Keratinocyte (primary cell): ENCODE measurements around the gene MRPS7. TPM values are rescaled to one million over a fixed set of nuclear protein-coding genes. Genes with fewer than 3 reads are reported as not detected.

Source experiments
- DNase-seq: peaks from one replicate; pipeline ENCODE4 v3.0.0-alpha.2; 2011; ENCODE audit warnings: low read depth, missing footprints, low spot score
- FAIRE-seq: peaks from 2 replicates; lab custom pipeline; 2011; peaks lifted over from hg19 to GRCh38; lab: Jason Lieb, UNC
- H2AFZ ChIP-seq: 2 replicates; pipeline ENCODE4 v1.6.0; 2012; ENCODE audit warnings: low read length, control low read depth, inconsistent platforms; ENCODE audit not compliant: control insufficient read depth
- H3K27ac ChIP-seq: 2 replicates; pipeline ENCODE4 v1.5.1; 2011; ENCODE audit warnings: low read length; ENCODE audit not compliant: control insufficient read depth, insufficient read depth
- H3K27me3 ChIP-seq: 3 replicates; pipeline ENCODE4 v1.6.0; 2011; ENCODE audit warnings: low read length; ENCODE audit not compliant: control insufficient read depth, insufficient read depth; ENCODE audit errors: extremely low read depth
- H3K36me3 ChIP-seq, 2 experiments: 2 replicates in 1 of 2; 3 replicates in 1 of 2; pipeline ENCODE4 v1.5.1; 2011; ENCODE audit warnings: low read length in 2 of 2, mild to moderate bottlenecking in 1 of 2; ENCODE audit not compliant: control insufficient read depth in 2 of 2, insufficient read depth in 2 of 2; ENCODE audit errors: extremely low read depth in 1 of 2
- H3K4me1 ChIP-seq: 3 replicates; pipeline ENCODE4 v1.5.1; 2011; ENCODE audit warnings: low read length; ENCODE audit not compliant: control insufficient read depth, insufficient read depth; ENCODE audit errors: extremely low read depth
- H3K4me2 ChIP-seq: 3 replicates; pipeline ENCODE4 v1.6.0; 2011; ENCODE audit warnings: low read depth, low read length; ENCODE audit not compliant: control insufficient read depth, insufficient read depth; ENCODE audit errors: extremely low read depth
- H3K4me3 ChIP-seq, 3 experiments: fragments of 200-600 bp in 1 of 3; sonication (generic) in 1 of 3; 2 replicates in 2 of 3; 3 replicates in 1 of 3; pipeline ENCODE4 v1.5.1; 2011 to 2016; ENCODE audit warnings: low read length in 3 of 3, mild to moderate bottlenecking in 3 of 3, control low read depth in 2 of 3, inconsistent platforms in 1 of 3, low read depth in 1 of 3, mixed read lengths in 1 of 3, mixed run types in 1 of 3, moderate library complexity in 1 of 3; ENCODE audit not compliant: control insufficient read depth in 2 of 3, insufficient read depth in 2 of 3; ENCODE audit errors: extremely low read depth in 1 of 3
- H3K79me2 ChIP-seq: 2 replicates; pipeline ENCODE4 v1.6.0; 2012; ENCODE audit warnings: low read length; ENCODE audit not compliant: control insufficient read depth, insufficient read depth
- H3K9ac ChIP-seq: 3 replicates; pipeline ENCODE4 v1.6.0; 2011; ENCODE audit warnings: low read length; ENCODE audit not compliant: control insufficient read depth, insufficient read depth; ENCODE audit errors: extremely low read depth
- H3K9me1 ChIP-seq: 3 replicates; pipeline ENCODE4 v1.6.0; 2011; ENCODE audit warnings: low read length; ENCODE audit not compliant: control insufficient read depth, insufficient read depth; ENCODE audit errors: extremely low read depth
- H3K9me3 ChIP-seq: 2 replicates; pipeline ENCODE4 v1.5.1; 2012; ENCODE audit warnings: low read depth, low read length; ENCODE audit not compliant: control insufficient read depth
- H4K20me1 ChIP-seq: 3 replicates; pipeline ENCODE4 v1.6.0; 2011; ENCODE audit warnings: low read length; ENCODE audit not compliant: control insufficient read depth, insufficient read depth; ENCODE audit errors: extremely low read depth
- EZH2 ChIP-seq: IDR thresholded peaks from one replicate; pipeline ENCODE4 v1.6.1; 2012; ENCODE audit warnings: inconsistent platforms, mild to moderate bottlenecking, low read length, moderate library complexity
- dilution Hi-C: fragments of 300-500 bp; cut with MboI; formaldehyde crosslinking; loops from one replicate; pipeline ENCODE4 v1.7.0; 2020; ENCODE audit warnings: low sequenced_read_pairs; ENCODE audit not compliant: extremely low pct_ligation_motif_present
- polyA plus RNA-seq, 5 experiments: library from polyadenylated mRNA; depleted of rRNA in 3 of 5; stranded (reverse) in 3 of 5; stranded (forward) in 1 of 5; unstranded in 1 of 5; fragments of >200 nt; gene quantifications; 1 replicate in 1 of 5; 2 replicates in 3 of 5; 3 replicates in 1 of 5; pipeline versions ENCODE4 v1.2.1 to v1.2.3, GENCODE V29; 2011 to 2012; ENCODE audit warnings: missing spikeins in 2 of 5, low read depth in 1 of 5, low replicate concordance in 1 of 5
- TF ChIP-seq, protein P1 (sequence below), 3 experiments: IDR thresholded peaks in 1 of 3; conservative IDR thresholded peaks in 1 of 3; optimal IDR thresholded peaks in 1 of 3; 2 replicates in 2 of 3; 3 replicates in 1 of 3; pipeline versions ENCODE3 to v1.5.1; 2011; ENCODE audit warnings: low read length in 3 of 3, mild to moderate bottlenecking in 3 of 3, moderate library complexity in 2 of 3, control low read depth in 1 of 3, inconsistent platforms in 1 of 3; ENCODE audit not compliant: insufficient read depth in 2 of 3; ENCODE audit errors: extremely low read depth in 1 of 3

Gene MRPS7
- polyA plus RNA-seq, 1 donor (not counting 4 experiments of a cell fraction or from before 2014, with no cell fraction given), result 79.0 TPM

DNA sequence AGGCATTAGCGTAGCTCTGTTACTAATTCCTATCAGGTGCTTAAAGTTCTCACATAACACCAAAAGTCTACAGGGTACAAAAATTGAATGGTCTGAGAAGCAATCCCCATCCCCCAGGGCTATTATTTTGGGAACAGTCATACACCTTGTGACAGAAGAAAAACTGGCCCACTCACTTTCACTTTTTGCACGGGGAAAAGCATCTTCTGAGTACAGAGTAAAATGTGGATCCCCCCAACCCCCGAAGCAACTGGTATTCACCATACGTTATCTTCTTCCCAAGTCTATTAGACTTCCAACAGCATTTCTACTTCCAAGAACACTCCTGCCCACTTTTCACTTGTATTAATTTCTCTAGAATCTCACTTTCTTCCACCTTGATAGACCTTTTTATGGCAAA lies 12.1 kb upstream of the MRPS7 start:
- dilution Hi-C loops, result no loop called here
- DNase-seq (no peak), FAIRE-seq (no peak)
- Histone ChIP-seq H3K79me2 (peaks cover 42% of the 10 kb centered on the region), H3K4me1 (no peaks in the 10 kb centered on the region), H3K4me3 (no peak overlapping the region), H3K27ac (no peak overlapping the region), H3K4me2 (no peak overlapping the region), H3K9me3 (no peaks in the 10 kb centered on the region), H2AFZ (no peak overlapping the region), H3K27me3 (no peaks in the 10 kb centered on the region), H3K36me3 (peaks cover 15% of the 10 kb centered on the region in 2 experiments), H3K9ac (no peak overlapping the region), H3K9me1 (no peaks in the 10 kb centered on the region), H4K20me1 (no peaks in the 10 kb centered on the region)
- TF ChIP-seq, protein P1, sequence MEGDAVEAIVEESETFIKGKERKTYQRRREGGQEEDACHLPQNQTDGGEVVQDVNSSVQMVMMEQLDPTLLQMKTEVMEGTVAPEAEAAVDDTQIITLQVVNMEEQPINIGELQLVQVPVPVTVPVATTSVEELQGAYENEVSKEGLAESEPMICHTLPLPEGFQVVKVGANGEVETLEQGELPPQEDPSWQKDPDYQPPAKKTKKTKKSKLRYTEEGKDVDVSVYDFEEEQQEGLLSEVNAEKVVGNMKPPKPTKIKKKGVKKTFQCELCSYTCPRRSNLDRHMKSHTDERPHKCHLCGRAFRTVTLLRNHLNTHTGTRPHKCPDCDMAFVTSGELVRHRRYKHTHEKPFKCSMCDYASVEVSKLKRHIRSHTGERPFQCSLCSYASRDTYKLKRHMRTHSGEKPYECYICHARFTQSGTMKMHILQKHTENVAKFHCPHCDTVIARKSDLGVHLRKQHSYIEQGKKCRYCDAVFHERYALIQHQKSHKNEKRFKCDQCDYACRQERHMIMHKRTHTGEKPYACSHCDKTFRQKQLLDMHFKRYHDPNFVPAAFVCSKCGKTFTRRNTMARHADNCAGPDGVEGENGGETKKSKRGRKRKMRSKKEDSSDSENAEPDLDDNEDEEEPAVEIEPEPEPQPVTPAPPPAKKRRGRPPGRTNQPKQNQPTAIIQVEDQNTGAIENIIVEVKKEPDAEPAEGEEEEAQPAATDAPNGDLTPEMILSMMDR (optimal IDR thresholded peaks at IDR 0.05 in 1 of 3, IDR thresholded peaks at IDR 0.05 in 1 of 3, conservative IDR thresholded peaks at IDR 0.05 in 1 of 3; ENCODE audit: extremely low read depth in 1 of 3, insufficient read depth in 2 of 3, low read length in 3 of 3), result no peak

- peaks cover 42% of the 10 kb centered on the region for H3K79me2 ChIP-seq
- H3K9me3 ChIP-seq, result no peaks in the 10 kb centered on the region
- peaks cover 12 to 15% of the 10 kb centered on the region in 2 experiments for H3K36me3 ChIP-seq
- H3K27me3 ChIP-seq, result no peaks in the 10 kb centered on the region
- no peaks in the 10 kb centered on the region for H3K4me1 ChIP-seq
- no peaks in the 10 kb centered on the region for H3K9me1 ChIP-seq
- TF ChIP-seq, protein P1 (optimal IDR thresholded peaks at IDR 0.05 in 1 of 3, IDR thresholded peaks at IDR 0.05 in 1 of 3, conservative IDR thresholded peaks at IDR 0.05 in 1 of 3; ENCODE audit: extremely low read depth in 1 of 3, insufficient read depth in 2 of 3, low read length in 3 of 3), result no peak
- TF ChIP-seq EZH2, result no peak
- FAIRE-seq (no peak), DNase-seq (no peak)
- no peaks in the 10 kb centered on the region for H4K20me1 ChIP-seq
- dilution Hi-C loops, result no loop called here
- H2AFZ ChIP-seq, result no peak overlapping the region
- no peak overlapping the region for H3K4me3 ChIP-seq
- no peak overlapping the region for H3K27ac ChIP-seq
- H3K4me2 ChIP-seq, result no peak overlapping the region
- no peak overlapping the region for H3K9ac ChIP-seq
Measured at GRCh38 chr17:75250009-75250471, 11.6 kb upstream of the MRPS7 start.
